Stimulated activated CD8-positive, alpha-beta memory T cell treated with anti-CD3 and anti-CD28 coated beads, Interleukin-12 subunit alpha, Interleukin-12 subunit beta, amount 100 ng/mL, for 4 hours (primary cell): ENCODE measurements around the gene MSI2.

Experiments
- DNase-seq: peaks from one replicate; pipeline ENCODE4 v3.0.0-alpha.2; 2020; ENCODE audit warnings: low read depth

The MSI2 gene

DNA sequence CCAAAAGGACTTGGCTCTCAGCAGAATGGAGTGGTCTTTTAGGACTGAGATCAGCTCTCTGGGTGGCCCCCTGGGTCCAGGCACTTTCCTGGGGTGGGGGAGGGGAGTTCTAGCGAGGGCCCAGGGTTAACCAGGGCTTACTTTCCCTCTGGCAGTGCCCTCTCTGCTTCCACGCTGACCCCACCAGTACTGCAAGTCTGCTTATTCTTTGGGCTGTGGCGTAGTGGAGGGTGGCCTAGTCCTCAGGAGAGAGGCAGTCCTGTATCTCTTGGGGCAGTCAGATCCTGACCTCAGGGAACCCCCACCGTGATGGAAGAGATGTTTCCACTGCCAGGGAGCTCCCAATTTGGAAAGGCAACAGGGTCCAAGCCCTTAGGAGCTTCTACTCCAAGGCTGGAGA, 409.4 kb downstream of the MSI2 start:
- DNase-seq: no peak

DNA sequence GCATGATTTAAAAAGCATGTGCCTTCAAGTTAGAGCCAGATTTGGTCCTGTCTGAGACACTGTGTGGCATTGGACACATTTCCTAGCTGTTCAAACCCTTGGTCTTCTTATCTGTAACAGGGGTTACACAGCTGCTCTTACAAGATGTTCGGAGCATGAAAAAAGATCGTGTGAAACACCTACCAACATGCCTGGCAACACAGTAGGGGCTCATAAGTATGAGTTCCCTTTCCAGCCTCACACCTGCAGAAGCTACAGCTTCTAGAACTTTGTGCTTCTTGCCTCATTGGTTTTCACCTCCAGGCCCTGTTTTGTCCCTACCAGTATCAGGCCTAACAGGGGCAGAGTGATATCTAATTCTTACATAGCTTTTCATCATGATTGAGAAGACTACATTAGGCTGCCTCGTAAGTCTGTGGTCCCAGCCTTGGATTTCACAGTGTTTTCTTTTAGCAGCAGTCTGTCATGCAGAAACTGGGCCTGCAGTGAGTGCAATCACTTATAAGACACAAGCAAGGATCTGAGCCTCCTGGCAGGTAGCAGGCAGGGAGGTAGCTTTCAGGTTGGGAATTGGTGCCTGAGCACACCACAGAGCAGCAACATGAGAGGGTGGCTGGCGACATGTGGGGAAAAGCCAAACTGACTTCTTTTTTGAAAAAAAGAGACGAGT, 410.0 kb downstream of the MSI2 start:
- DNase-seq: no peak

DNA sequence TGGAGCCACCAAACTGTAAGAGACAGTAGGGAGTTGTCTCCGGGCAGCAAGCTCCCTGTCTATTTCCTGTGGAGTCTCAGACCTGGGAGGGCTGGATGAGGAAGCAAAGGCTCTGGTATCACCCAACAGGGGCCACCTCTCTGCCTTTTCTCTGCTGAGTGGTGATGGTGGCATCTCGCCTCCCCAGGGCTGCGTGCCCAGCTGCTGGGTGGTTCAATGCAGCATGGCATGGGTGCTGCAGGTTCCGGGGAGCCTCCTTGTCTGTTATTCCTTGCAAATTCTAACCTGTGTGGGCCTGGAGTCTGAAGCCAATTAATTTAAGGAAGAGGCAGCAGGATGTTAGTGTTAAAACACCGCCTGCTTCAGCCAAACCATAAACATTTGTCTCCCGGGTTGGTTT, 410.6 kb downstream of the MSI2 start:
- DNase-seq: no peak

DNA sequence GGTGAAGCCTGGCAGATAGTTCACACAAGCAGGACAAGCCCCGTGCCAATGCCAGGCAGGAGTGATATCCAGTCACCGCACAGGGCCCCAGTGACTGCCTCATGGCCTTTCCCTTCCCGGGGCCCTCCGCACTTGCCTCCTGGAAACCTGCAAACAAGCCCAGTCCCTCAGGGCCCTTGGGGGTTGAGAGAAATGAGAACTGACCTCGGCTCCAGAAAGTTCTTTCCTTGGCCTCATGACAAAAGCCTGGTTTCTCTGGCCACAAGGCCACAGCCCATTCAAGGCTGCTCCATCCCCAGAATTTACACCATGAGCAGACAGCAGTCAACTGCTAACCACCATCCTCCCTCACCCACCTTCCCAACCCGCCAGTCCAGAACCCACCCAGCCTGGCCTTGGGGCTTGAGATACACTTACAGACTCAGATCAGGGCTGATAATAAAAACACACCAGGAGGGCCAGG, 411.2 kb downstream of the MSI2 start:
- DNase-seq: no peak

- no peak for DNase-seq
These were observed 412.0 kb downstream of the MSI2 start for GRCh38 chr17:57668332-57668731.

DNA sequence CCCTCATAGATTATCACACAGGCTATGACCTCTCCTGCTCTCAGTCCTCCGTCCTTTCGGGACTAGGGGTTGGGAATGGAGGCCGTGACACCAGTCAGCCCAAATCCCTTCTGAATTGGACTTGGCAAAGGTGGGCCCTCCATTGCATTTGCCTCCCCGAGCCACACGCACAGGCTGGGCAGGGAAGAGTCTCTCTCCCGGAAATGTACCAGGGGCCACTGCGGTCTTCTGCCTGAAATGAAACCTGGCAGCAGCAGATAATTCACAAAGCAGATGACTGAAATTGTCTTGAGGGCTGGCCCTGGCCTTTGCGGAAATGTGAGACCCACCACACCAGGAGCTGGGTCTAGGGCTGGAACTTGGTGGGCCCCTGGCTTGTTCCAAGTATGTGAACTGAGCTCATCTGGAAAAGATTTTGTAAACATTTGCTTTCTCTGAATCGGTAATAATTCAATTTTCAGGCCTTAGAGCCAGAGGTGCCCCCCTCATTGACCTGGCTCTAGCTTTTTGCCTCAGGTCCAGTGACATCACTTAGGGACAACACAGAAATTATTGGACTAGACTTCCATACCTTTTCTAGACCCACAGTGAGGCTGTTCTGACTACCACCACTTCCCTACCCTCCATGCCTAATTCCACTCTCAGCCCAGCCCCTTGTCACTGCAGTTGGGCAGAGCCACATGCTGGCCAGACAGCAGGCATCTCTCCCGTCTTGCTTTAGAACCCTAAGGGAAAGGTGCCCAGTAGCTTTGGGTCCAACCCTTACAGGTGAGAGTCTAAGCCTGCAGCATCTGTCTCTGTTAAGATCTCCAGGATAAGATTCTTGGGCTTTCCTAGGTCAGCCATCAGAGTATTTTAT, 413.6 kb downstream of the MSI2 start:
- DNase-seq: no peak

- no peak for DNase-seq
These were observed 414.6 kb downstream of the MSI2 start for GRCh38 chr17:57670769-57671569.

GRCh38 chr17:57671667-57672632, 415.6 kb downstream of the MSI2 start:
- peak; percentile 47 for DNase-seq

DNA sequence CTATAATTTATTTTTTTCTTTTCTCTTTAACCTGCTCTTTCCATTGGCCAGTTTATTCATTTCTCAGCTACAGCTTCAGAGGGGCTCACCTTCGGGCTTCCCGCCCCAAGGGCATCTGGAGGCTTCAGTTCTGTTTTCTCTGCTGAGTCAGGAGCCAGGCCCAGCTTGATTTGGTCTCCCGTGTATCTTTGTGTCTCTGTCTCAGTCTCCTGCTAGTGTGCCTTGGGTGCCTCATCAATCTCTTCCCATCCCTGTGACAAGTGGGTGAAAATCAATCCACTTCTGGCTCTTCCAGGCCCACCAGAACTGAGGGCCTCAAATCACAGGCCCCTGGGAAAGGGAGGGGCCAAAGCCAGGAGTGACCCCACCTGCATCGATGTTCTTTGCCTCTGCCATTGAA, 416.6 kb downstream of the MSI2 start:
- DNase-seq: no peak

DNA sequence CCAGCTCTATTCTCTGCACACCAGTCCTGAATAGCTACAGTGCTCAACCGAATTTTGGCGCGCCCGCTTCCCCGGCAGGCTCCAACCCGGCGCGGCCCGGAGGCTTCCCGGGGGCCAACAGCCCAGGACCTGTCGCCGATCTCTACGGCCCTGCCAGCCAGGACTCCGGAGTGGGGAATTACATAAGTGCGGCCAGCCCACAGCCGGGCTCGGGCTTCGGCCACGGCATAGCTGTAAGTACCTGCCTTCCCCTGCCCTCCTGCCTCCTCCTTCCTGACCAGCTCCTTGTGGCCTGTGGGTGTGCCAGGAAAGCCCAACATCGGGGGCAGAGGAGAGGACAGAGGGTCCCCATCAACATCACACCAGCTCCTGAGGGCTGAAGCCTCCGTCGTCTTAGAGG, 418.6 kb downstream of the MSI2 start:
- no peak for DNase-seq

GRCh38 chr17:57675427-57676387, 419.4 kb downstream of the MSI2 start:
- DNase-seq: no peak

DNA sequence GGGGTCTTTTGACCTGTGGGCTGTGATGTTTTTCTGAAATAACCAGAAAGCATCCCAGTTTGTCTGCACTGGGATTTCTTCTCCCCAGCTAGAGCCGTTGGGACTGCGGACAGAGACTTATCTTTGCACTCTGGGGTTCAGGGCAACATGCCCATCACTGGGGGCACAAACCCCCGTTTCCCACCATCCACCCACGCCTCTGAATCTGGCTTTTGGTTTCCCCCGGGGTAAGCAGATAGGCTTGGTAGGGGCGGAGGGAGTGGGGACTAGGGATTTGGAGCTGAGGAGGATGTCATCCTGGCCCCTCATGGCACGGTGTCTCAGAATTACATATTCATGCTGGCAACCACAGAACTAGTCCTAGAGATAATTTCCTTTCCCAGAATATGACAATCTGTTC, 420.2 kb downstream of the MSI2 start:
- DNase-seq: no peak

GRCh38 chr17:57677301-57677700, 421.0 kb downstream of the MSI2 start:
- no peak for DNase-seq

GRCh38 chr17:57677858-57678257, 421.5 kb downstream of the MSI2 start:
- DNase-seq: no peak

- DNase-seq: no peak
These were observed 422.1 kb downstream of the MSI2 start for GRCh38 chr17:57678393-57678792.

GRCh38 chr17:57679356-57679755, 423.0 kb downstream of the MSI2 start:
- DNase-seq: no peak

- DNase-seq: no peak
These were observed 423.8 kb downstream of the MSI2 start for GRCh38 chr17:57679906-57680695.

DNA sequence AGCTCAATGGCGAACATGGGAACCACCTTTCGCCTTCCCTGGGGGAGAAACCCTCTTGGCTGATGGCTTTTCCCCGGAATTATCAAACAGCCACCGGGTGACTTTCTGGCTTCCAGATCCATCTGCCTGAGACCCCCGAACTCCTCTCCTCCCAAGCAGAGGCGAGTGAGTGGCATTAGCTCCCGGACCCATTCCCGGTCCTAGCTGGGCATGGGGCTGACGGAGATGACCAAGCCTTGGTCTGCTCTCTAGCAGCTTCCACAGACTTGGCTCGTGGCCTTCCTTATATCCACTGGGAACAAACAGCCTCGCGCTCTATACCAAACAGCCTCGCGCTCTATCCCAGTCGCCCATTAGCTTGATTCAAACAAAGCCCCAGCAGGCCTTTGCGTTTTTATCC, 426.4 kb downstream of the MSI2 start:
- no peak for DNase-seq

DNA sequence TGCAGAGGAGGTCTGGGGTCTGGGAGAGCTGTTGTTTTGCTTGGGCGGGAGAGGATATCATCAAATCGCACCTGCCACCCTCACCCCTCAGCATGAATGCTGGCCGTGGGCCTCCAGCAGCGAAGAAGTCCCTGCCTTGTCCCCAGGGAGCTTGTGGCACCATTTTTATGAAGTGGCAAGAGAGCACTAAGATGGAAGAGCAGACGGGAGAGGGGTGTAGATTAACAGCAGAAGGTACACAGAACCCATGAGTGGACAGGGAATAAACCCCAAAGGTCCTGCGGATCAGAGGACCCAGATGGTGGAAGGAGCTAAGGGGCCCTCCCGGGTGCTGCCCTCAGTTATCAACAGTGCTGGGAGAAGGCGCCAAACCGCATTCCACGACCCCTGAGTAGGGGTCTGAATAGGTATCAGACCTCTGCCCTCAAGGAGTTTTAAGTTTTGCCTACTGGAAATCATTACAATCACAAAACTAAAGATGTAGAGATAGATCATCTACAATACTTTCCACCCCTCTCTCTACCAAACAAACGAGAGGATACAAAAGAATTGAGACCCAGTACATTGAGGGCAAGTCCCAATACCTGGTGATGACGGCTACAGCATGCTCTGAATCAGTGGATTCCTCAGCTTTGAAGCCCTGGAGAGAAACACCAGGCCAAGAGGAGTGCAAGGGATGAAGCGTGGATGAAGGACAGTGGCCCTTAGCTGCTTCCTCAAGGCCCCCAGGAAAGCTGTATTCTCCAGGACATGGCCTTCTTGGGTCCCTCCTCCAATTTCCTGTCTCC, 428.6 kb downstream of the MSI2 start:
- DNase-seq: no peak
